ENCODE results near the gene GREM2. TPM values are rescaled to one million over a fixed set of nuclear protein-coding genes. Genes with fewer than 3 reads are reported as not detected.

GREM2 gene
- total RNA-seq, 1 donor from 2014 or later = not detected

DNA sequence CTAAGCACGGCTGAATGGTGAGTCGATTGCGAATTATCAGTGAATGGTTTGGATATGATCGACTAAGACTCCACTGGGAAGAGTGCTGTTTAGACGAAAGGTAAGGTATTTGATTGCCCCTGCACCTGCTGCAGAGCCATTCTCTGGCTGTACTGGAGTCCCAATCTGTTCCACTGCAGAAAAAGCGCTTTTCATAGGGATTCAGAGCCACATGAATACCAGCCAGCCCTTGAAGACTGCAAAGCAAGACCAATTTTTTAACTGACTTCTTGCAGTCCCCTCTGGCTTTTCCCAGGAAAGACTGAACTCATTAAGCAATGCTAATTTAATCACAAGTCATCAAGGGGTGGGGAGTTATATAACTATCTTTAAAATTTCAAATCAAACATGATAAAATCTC is 1.3 kb downstream of the GREM2 start:
- TF ChIP-seq, protein P1, sequence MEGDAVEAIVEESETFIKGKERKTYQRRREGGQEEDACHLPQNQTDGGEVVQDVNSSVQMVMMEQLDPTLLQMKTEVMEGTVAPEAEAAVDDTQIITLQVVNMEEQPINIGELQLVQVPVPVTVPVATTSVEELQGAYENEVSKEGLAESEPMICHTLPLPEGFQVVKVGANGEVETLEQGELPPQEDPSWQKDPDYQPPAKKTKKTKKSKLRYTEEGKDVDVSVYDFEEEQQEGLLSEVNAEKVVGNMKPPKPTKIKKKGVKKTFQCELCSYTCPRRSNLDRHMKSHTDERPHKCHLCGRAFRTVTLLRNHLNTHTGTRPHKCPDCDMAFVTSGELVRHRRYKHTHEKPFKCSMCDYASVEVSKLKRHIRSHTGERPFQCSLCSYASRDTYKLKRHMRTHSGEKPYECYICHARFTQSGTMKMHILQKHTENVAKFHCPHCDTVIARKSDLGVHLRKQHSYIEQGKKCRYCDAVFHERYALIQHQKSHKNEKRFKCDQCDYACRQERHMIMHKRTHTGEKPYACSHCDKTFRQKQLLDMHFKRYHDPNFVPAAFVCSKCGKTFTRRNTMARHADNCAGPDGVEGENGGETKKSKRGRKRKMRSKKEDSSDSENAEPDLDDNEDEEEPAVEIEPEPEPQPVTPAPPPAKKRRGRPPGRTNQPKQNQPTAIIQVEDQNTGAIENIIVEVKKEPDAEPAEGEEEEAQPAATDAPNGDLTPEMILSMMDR (IDR thresholded peaks at IDR 0.05) = no peak
- no peak overlapping the region for H3K4me3 Mint-ChIP-seq (ENCODE audit: unreplicated experiment)
- peaks cover 12% of the 10 kb centered on the region for H3K4me1 Mint-ChIP-seq (ENCODE audit: unreplicated experiment)
- no peak overlapping the region for H3K27ac Mint-ChIP-seq (ENCODE audit: unreplicated experiment)
- no peaks in the 10 kb centered on the region for H3K9me3 Mint-ChIP-seq (ENCODE audit: unreplicated experiment)
- no peak for DNase-seq (ENCODE audit: extremely low spot score, unreplicated experiment)
- peaks cover 65% of the 10 kb centered on the region for H3K27me3 Mint-ChIP-seq (ENCODE audit: unreplicated experiment)
- no peaks in the 10 kb centered on the region for H3K36me3 Mint-ChIP-seq (ENCODE audit: unreplicated experiment)

DNA sequence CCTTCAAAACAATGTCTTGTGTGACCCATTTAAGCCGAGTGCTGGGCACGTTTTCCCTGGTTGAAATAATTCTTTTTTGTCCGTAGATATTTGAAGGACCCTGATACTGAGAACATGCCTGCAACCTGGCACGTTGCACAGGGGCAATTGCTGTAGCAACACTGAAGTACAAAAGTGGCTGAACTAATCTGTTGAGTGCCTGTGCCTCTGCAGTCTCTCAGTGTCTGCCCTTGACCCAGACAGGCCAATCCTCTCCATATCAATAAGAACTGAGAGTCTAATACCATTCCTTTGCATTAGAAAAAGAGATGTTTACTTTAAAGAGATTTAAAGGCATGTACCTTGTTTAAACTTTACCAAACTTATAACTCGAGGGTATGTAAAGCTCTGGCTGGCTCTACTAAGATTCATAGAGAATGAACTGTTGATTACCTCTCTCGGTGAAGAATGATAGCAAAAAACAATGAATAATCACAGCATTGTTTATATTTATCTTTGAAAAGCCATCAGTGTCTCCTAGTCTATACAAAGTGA is 2.4 kb downstream of the GREM2 start:
- Mint-ChIP-seq H3K9me3 (ENCODE audit: unreplicated experiment) (no peaks in the 10 kb centered on the region), H3K4me3 (ENCODE audit: unreplicated experiment) (no peak overlapping the region), H3K4me1 (ENCODE audit: unreplicated experiment) (peaks cover 12% of the 10 kb centered on the region), H3K36me3 (ENCODE audit: unreplicated experiment) (no peaks in the 10 kb centered on the region), H3K27ac (ENCODE audit: unreplicated experiment) (no peak overlapping the region), H3K27me3 (ENCODE audit: unreplicated experiment) (peaks cover 61% of the 10 kb centered on the region)
- TF ChIP-seq, protein P1 (IDR thresholded peaks at IDR 0.05) = no peak
- no peak for DNase-seq (ENCODE audit: extremely low spot score, unreplicated experiment)

DNA sequence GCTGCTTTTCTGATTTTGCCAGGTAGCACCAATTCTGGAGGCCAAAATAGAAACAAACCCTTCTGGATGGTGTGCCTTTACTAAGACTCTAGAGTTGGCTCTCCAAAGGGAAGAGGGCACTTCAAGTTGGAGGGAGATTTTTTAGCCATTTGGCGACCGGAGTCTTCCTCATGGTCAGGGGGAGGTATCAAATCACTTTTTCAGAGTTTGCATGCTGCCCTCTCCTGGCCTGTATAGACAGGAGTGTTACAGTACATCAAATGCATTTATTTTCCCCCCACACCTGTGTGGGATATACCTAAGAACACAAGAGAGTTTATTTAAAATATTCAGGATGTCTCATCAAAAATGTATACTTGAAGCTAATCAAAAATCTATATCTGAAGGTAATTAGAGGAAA is 3.2 kb downstream of the GREM2 start:
- Mint-ChIP-seq H3K27me3 (ENCODE audit: unreplicated experiment) (peaks cover 56% of the 10 kb centered on the region), H3K9me3 (ENCODE audit: unreplicated experiment) (no peaks in the 10 kb centered on the region), H3K4me1 (ENCODE audit: unreplicated experiment) (peaks cover 12% of the 10 kb centered on the region), H3K36me3 (ENCODE audit: unreplicated experiment) (no peaks in the 10 kb centered on the region), H3K4me3 (ENCODE audit: unreplicated experiment) (no peak overlapping the region), H3K27ac (ENCODE audit: unreplicated experiment) (no peak overlapping the region)
- no peak for DNase-seq (ENCODE audit: extremely low spot score, unreplicated experiment)
- TF ChIP-seq, protein P1 (IDR thresholded peaks at IDR 0.05) = peak; percentile 50

DNA sequence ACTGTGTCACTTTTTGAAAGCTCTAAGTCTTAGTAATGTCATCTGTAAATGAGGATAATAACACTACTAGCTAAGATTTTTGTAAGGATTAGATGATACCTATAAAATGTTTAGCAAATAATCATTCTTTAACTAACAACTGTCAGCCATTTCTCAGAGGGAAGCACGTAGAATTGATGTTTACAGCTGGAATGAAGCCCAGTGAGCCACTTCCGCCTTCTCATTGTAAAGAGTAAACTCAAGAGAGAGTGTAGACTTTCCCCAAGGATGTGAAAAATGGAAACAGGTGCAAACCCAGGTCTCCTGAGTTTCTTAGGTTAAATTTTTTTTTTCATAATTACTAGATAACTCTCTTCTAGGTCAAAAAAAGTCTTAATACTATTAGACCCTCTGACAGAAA is 4.9 kb downstream of the GREM2 start:
- TF ChIP-seq, protein P1 (IDR thresholded peaks at IDR 0.05) = no peak
- Mint-ChIP-seq H3K36me3 (ENCODE audit: unreplicated experiment) (no peaks in the 10 kb centered on the region), H3K4me3 (ENCODE audit: unreplicated experiment) (no peak overlapping the region), H3K27me3 (ENCODE audit: unreplicated experiment) (peaks cover 40% of the 10 kb centered on the region), H3K27ac (ENCODE audit: unreplicated experiment) (no peak overlapping the region), H3K9me3 (ENCODE audit: unreplicated experiment) (no peaks in the 10 kb centered on the region), H3K4me1 (ENCODE audit: unreplicated experiment) (peaks cover 9% of the 10 kb centered on the region)
- DNase-seq (ENCODE audit: extremely low spot score, unreplicated experiment) = no peak

DNA sequence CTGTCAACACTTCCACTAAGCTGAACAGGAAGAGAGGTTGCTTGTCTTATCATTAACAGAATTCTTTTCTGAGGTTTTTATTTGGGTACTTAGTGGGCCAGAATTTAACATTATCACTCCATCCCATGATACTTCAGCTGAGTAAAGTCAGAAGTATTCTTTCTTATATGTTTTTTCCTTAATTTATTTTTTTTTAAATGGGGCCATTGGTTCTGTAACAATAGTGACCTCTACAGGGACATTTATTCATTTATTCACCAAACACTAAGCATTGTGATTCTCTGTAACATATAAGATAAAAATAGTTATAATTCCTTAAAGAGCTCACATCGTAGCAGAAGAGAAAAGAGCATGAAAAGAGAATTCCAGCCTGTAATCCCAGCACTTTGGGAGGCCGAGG is 9.8 kb downstream of the GREM2 start:
- H3K27me3 Mint-ChIP-seq (ENCODE audit: unreplicated experiment) = peaks cover 8% of the 10 kb centered on the region
- DNase-seq (ENCODE audit: extremely low spot score, unreplicated experiment) = no peak
- no peaks in the 10 kb centered on the region for H3K4me1 Mint-ChIP-seq (ENCODE audit: unreplicated experiment)
- TF ChIP-seq, protein P1 (IDR thresholded peaks at IDR 0.05) = peak; percentile 45
- no peaks in the 10 kb centered on the region for H3K9me3 Mint-ChIP-seq (ENCODE audit: unreplicated experiment)
- H3K36me3 Mint-ChIP-seq (ENCODE audit: unreplicated experiment) = no peaks in the 10 kb centered on the region
- no peak overlapping the region for H3K4me3 Mint-ChIP-seq (ENCODE audit: unreplicated experiment)
- H3K27ac Mint-ChIP-seq (ENCODE audit: unreplicated experiment) = no peak overlapping the region
